HG03139 (cell line): Measurements from ENCODE around the gene TAF3.
"Not testable (repeated sequence)": the region's sequence is repeated elsewhere in the genome, so short reads cannot be mapped to it uniquely, and the experiment has no call there.

ENCODE experiments used
- ATAC-seq: cut with Tn5 transposase; IDR thresholded peaks from one replicate; pipeline ENCODE4 v1.9.1; 2021; ENCODE audit not compliant: unreplicated experiment

The TAF3 gene

GRCh38 chr10:7818295-7819120, at the start of gene TAF3:
Gene TAF3, plus strand, starts transcription at chr10:7818505. Its CDS starts 205 bp downstream, at chr10:7818710.
- peak; percentile 82 for ATAC-seq

GRCh38 chr10:7773845-7774801, 44.2 kb upstream of the TAF3 start:
- no peak for ATAC-seq

- no peak for ATAC-seq
These were observed 41.5 kb upstream of the TAF3 start for GRCh38 chr10:7776777-7777176.

GRCh38 chr10:7782194-7782593, 36.1 kb upstream of the TAF3 start:
- not testable (repeated sequence) for ATAC-seq

GRCh38 chr10:7786430-7786829, 31.9 kb upstream of the TAF3 start:
- ATAC-seq: no peak

GRCh38 chr10:7787150-7787856, 31.0 kb upstream of the TAF3 start:
- ATAC-seq: peak; percentile 8

- ATAC-seq: peak; percentile 96
These were observed 30.3 kb upstream of the TAF3 start, which contains the start of the genes ATP5F1C and KIN for GRCh38 chr10:7787857-7788638. Gene ATP5F1C, plus strand, starts transcription at chr10:7788177. Its CDS starts 31 bp downstream, at chr10:7788208. Gene KIN, minus strand, starts transcription at chr10:7787993. Its CDS starts 60 bp downstream, at chr10:7787933.

- ATAC-seq: peak; percentile 10
These were observed 29.5 kb upstream of the TAF3 start for GRCh38 chr10:7788639-7789286.

- no peak for ATAC-seq
These were observed 28.9 kb upstream of the TAF3 start for GRCh38 chr10:7789390-7789789.

- ATAC-seq: no peak
These were observed 25.8 kb upstream of the TAF3 start for GRCh38 chr10:7792541-7792940.

- no peak for ATAC-seq
These were observed 23.9 kb upstream of the TAF3 start for GRCh38 chr10:7794251-7795026.

GRCh38 chr10:7795605-7796004, 22.7 kb upstream of the TAF3 start:
- no peak for ATAC-seq

GRCh38 chr10:7797582-7797981, 20.7 kb upstream of the TAF3 start:
- no peak for ATAC-seq

GRCh38 chr10:7802606-7803005, 15.7 kb upstream of the TAF3 start:
- no peak for ATAC-seq

GRCh38 chr10:7804216-7804615, 14.1 kb upstream of the TAF3 start:
- ATAC-seq: no peak

- ATAC-seq: no peak
These were observed 13.6 kb upstream of the TAF3 start for GRCh38 chr10:7804741-7805140.

GRCh38 chr10:7808686-7809267, 9.5 kb upstream of the TAF3 start:
- ATAC-seq: no peak

GRCh38 chr10:7810443-7810842, 7.9 kb upstream of the TAF3 start:
- no peak for ATAC-seq

GRCh38 chr10:7811000-7811399, 7.3 kb upstream of the TAF3 start:
- ATAC-seq: no peak
